Measurements from ENCODE around the gene LRPPRC. TPM values are rescaled to one million over a fixed set of nuclear protein-coding genes. Genes with fewer than 3 reads are reported as not detected.

The LRPPRC gene
- total and polyA plus RNA-seq, 9 of the 15 experiments (the other 6 are each of a cell fraction or from before 2014, with no cell fraction given): 41.5 to 214 (median 138) TPM

DNA sequence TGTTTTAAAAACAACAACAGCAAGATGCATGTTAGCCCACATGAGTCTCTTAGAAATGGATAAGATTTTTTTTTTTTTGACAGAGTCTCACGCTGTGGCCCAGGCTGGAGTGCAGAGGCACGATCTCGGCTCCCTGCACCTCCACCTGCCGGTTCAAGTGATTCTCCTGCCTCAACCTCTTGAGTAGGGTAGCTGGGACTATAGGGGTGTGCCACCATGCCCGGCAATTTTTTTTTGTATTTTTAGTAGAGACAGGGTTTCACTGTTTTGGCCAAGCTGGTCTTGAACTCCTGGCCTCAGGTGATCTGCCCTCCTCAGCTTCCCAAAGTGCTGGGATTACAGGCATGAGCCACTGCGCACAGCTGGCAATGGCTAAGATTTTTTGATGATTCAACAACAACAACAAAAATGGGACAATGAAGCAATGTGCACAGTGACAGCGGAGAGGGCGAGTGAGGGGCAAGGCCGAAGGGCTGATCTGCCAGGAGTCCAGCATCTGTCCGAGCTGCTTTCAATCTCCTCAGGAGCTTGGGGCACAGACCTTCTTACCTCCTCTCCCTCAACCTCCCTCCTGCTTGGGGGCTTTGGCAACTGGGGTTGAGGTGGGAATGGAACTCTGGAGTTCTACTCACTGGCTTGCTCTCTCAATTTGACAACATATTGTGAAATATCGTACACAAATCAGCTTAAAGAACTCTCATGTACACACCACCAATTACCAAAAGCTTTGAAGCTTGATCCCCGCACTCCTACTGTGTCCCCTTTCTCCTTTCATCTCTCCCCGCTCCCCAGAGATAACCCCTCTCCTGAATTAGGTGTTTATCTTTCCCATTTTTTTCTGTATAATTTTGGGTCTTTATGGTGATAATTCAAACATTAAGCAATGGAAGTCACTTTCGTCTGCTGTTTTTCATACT is 153.6 kb downstream of the LRPPRC start:
- Histone ChIP-seq H4K20me1 (replicated peaks; ENCODE audit: control insufficient read depth, insufficient read depth, low read length) (no peaks in the 10 kb centered on the region), H3K4me3 (no peak overlapping the region), H3K4me1 (replicated peaks in 1 of 2; ENCODE audit: control insufficient read depth in 2 of 2, insufficient read depth in 2 of 2, low read length in 2 of 2) (peaks cover 2 to 10% of the 10 kb centered on the region in 2 experiments; a peak in 3 of 5 replicates), H3K9ac (ENCODE audit: insufficient read depth in 1 of 2, low read depth in 2 of 2, low read length in 2 of 2) (no peak overlapping the region), H3K36me3 (ENCODE audit: control insufficient read depth, insufficient read depth, low read length) (no peaks in the 10 kb centered on the region), H3K27ac (ENCODE audit: extremely low read depth, low read depth, low read length) (no peak overlapping the region), H3K79me2 (ENCODE audit: control insufficient read depth, insufficient read depth, low read length) (no peaks in the 10 kb centered on the region), H3K4me2 (ENCODE audit: insufficient read depth, low read length) (no peak overlapping the region), H3K9me1 (ENCODE audit: control insufficient read depth, insufficient read depth, low read length) (no peaks in the 10 kb centered on the region), H3K27me3 (ENCODE audit: control insufficient read depth in 2 of 2, insufficient read depth in 2 of 2, low read length in 2 of 2) (peaks cover 35 to 65% of the 10 kb centered on the region in 2 experiments), H3K9me3 (replicated peaks; ENCODE audit: control insufficient read depth, insufficient read depth, low read depth, low read length) (no peaks in the 10 kb centered on the region), H2AFZ (ENCODE audit: low read depth, low read length) (no peak overlapping the region)
- BruUV-seq (replicated peaks): no TSS peak
- ATAC-seq (no peak), DNase-seq (ENCODE audit: extremely low read depth in 1 of 4, low spot score in 3 of 4) (peak in 3 of 4 experiments; percentile 1 to 4 (median 2)), FAIRE-seq (no peak)
- 8% methylated on average over 14 of the region's 14 CpGs for WGBS (ENCODE audit: insufficient coverage, low coverage, missing lambda C conversion rate)
- TF ChIP-seq, protein P1, sequence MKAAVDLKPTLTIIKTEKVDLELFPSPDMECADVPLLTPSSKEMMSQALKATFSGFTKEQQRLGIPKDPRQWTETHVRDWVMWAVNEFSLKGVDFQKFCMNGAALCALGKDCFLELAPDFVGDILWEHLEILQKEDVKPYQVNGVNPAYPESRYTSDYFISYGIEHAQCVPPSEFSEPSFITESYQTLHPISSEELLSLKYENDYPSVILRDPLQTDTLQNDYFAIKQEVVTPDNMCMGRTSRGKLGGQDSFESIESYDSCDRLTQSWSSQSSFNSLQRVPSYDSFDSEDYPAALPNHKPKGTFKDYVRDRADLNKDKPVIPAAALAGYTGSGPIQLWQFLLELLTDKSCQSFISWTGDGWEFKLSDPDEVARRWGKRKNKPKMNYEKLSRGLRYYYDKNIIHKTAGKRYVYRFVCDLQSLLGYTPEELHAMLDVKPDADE (conservative IDR thresholded peaks at IDR 0.05; ENCODE audit: control insufficient read depth, low read depth, low read length): no peak
- no peak for TF ChIP-seq ZNF696 (CRISPR knock-in tag; conservative IDR thresholded peaks at IDR 0.05)
- no peak for TF ChIP-seq HIVEP1 (CRISPR knock-in tag; IDR thresholded peaks at IDR 0.05)
- TF ChIP-seq NRF1 (conservative IDR thresholded peaks at IDR 0.05 in 1 of 2, IDR thresholded peaks at IDR 0.05 in 1 of 2): no peak
- peak; percentile 38; the same call in 1 of the 2 replicates for TF ChIP-seq CEBPB (tag; IDR thresholded peaks at IDR 0.05)
- TF ChIP-seq HMG20A (CRISPR knock-in tag; conservative IDR thresholded peaks at IDR 0.05): no peak
- TF ChIP-seq E2F4 (CRISPR knock-in tag; IDR thresholded peaks at IDR 0.05; ENCODE audit: low read depth): no peak
- ChIA-PET CTCF (ENCODE audit: low intra/inter-chr PET ratio) (no interaction called here), POLR2A (interaction anchor here (0.7 to 0.8 kb wide), 2 partner anchors 30 to 33 kb away, joined by 3 to 4 read pairs; no protein-coding TSS in a partner anchor)
- in situ Hi-C loops (cut with MboI) (no loop called here), intact Hi-C loops (cut with micrococcal nuclease) (no loop called here)

Data from K562 (cell line).